Heart right ventricle (tissue), 16 donors: ENCODE data around the gene GPATCH2L. TPM values are rescaled to one million over a fixed set of nuclear protein-coding genes. Genes with fewer than 3 reads are reported as not detected.

Experiments
- ATAC-seq, 8 donors: fragments of 200-7000 bp; cut with Tn5 transposase; one replicate each; pipeline ENCODE4 v1.9.1; 2020; ENCODE audit warnings: mild to moderate bottlenecking in 8 of 8, moderate library complexity in 8 of 8, moderate number of reproducible peaks in 1 of 8
- DNase-seq, 2 donors: peaks; one replicate each; pipeline ENCODE4 v3.0.0-alpha.2; 2020
- H3K27ac ChIP-seq, 10 donors: fragments of 200-600 bp; sonication (generic) in 2 of 10; one replicate each; pipeline versions ENCODE4 v1.5.0 to v1.8.0; 2020 to 2022; ENCODE audit warnings: mild to moderate bottlenecking in 3 of 10
- H3K27me3 ChIP-seq, 7 donors: fragments of 200-600 bp; one replicate each; pipeline ENCODE4 v1.8.0; 2021 to 2022; ENCODE audit warnings: mild to moderate bottlenecking in 2 of 7
- H3K36me3 ChIP-seq, 9 donors: fragments of 200-600 bp; sonication (generic) in 1 of 9; one replicate each; pipeline versions ENCODE4 v1.5.0 to v1.8.0; 2020 to 2022; ENCODE audit warnings: mild to moderate bottlenecking in 2 of 9
- H3K4me1 ChIP-seq, 9 donors: fragments of 200-600 bp; sonication (generic) in 1 of 9; one replicate each; pipeline versions ENCODE4 v1.5.0 to v1.8.0; 2020 to 2022; ENCODE audit warnings: mild to moderate bottlenecking in 4 of 9
- H3K4me3 ChIP-seq, 10 donors: fragments of 200-600 bp; sonication (generic) in 2 of 10; one replicate each; pipeline versions ENCODE4 v1.5.0 to v1.8.0; 2020 to 2022; ENCODE audit warnings: mild to moderate bottlenecking in 7 of 10, moderate library complexity in 2 of 10
- H3K9me3 ChIP-seq, 11 donors: fragments of 200-600 bp in 10 of 11; sonication (generic) in 2 of 11; one replicate each; pipeline versions ENCODE4 v1.5.0 to v1.8.0; 2013 to 2022; ENCODE audit warnings: mild to moderate bottlenecking in 2 of 11, control low read depth in 1 of 11, moderate library complexity in 1 of 11
- CTCF ChIP-seq, 9 donors: fragments of 200-600 bp; sonication (generic) in 2 of 9; IDR thresholded peaks; one replicate each; pipeline versions ENCODE4 v1.5.0 to v1.8.0; 2021 to 2022; ENCODE audit warnings: antibody characterized with exemption in 9 of 9, mild to moderate bottlenecking in 5 of 9, moderate library complexity in 1 of 9
- WGBS, 2 donors: extraction: QIAGEN DNeasy Blood & Tissue Kit; methylation state at CpG; one replicate each; pipeline ENCODE4 v1.1.7; 2013; ENCODE audit warnings: inconsistent platforms in 1 of 2; 5-methylcytosine and 5-hydroxymethylcytosine counted together
- intact Hi-C, 10 donors: fragments of 100-400 bp; cut with DNase I; formaldehyde crosslinking; loops; one replicate each; pipeline versions ENCODE4 v1.11.1 to v1.14.2; 2022
- polyA plus RNA-seq, 2 donors: library from polyadenylated mRNA; stranded (reverse); fragments of 200-250 nt; gene quantifications; one replicate each; pipeline ENCODE4 v1.2.3, GENCODE V29; 2013
- total RNA-seq, 10 donors: library from RNA; stranded (reverse); fragmentation: NEBNext Ultra II Directional in 3 of 10; extraction: Animal tissue kit (Norgen Biotek cat#: 25700) in 3 of 10; gene quantifications; one replicate each; pipeline versions ENCODE4 v1.2.1 to v1.2.4, GENCODE V29; 2021 to 2023
- donor health status: Arrhythmogenic right ventricular cardiomyopathy.
- donor health status: ischemic (EF 13 %, LVEDD 7.1; RV severe dilation, severe dysfunction).
- donor health status: healthy with polysubstance abuse.
- donor health status: DM: no; HTN: yes; CAD: no.
- donor health status: DM: no; HTN: no; CAD: no.
- donor health status: ischemic (EF 25% LVEDD 6.9; RV normal size, moderate dysfunction).
- donor health status: ischemic (EF 25% LVEDD 5.7; RV mildly dilated, moderate dysfunction).
- donor health status: healthy.
- donor health status: DM: yes; HTN: yes; CAD: no.
- donor health status: Ischemic cardiomyopathy.
- donor health status: ischemic (EF 35%, LVEDD 5.7; RV mildly dilated, moderate dysfunction).
- donor health status: nonischemic (EF 11% LVEDD 7.7; RV severe dilation, severe dysfunction).
- donor health status: DM: yes; HTN: yes; CAD: no.
- donor health status: PGD.
- donor health status: ischemic (EF 29% LVEDD 5.4; RV normal size, mild dysfunction).
- donor health status: nonischemic (EF 23%, LVEDD 6.1; RV moderate dilation, normal function).

Gene GPATCH2L
- total and polyA plus RNA-seq, 12 donors: 4.6 to 27.9 (median 24.6) TPM

- DNase-seq (no peak), ATAC-seq (peak; percentile 50 to 95 (median 86))
- Histone ChIP-seq H3K4me3 (no peak overlapping the region), H3K36me3 (peaks cover 0 to 54% (median 27%) of the 10 kb centered on the region in 9 donors), H3K27me3 (no peaks in the 10 kb centered on the region), H3K27ac (peak overlapping the region in 7 of 10 donors; percentile 11 to 77 (median 49)), H3K9me3 (no peaks in the 10 kb centered on the region), H3K4me1 (peaks cover 4 to 41% (median 16%) of the 10 kb centered on the region in 9 donors)
- 58 to 65% methylated on average over 8 of the region's 8 CpGs for WGBS, 2 donors
- no peak for TF ChIP-seq CTCF (IDR thresholded peaks at IDR 0.05)
- intact Hi-C loops: loop anchor here in 1 of 10 donors (10.0 kb wide), 1 partner anchor 101 kb away; no protein-coding TSS in a partner anchor
These were observed 12.1 kb downstream of the GPATCH2L start for GRCh38 chr14:76163668-76164363.

DNA sequence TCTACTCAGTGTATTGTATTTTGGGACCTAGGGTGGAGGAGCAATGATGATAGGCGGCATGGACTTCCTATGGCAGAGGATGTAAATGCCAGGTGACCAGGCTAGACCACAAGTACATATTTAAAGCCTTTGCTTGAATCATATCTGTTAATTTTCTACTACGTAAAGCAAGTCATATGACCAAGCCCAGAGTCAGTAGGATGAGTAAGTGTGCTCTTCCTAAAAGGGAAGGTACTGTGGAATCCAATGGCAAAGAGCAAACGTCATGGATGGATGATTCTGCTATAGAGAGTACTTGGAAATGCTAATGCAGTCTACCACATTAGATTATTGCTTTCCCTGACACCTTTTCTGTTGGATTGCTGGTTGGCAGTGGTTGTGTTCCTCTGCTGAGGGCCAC lies 16.8 kb downstream of the GPATCH2L start:
- TF ChIP-seq CTCF (IDR thresholded peaks at IDR 0.05): no peak
- DNase-seq: no peak
- intact Hi-C loops: loop anchor here in 1 of 10 donors (10.0 kb wide), 1 partner anchor 96 kb away; no protein-coding TSS in a partner anchor
- 85 to 90% methylated on average over 3 of the region's 3 CpGs for WGBS, 2 donors
- Histone ChIP-seq H3K4me3 (no peak overlapping the region), H3K27me3 (no peaks in the 10 kb centered on the region), H3K9me3 (no peaks in the 10 kb centered on the region), H3K36me3 (peaks cover 0 to 73% (median 28%) of the 10 kb centered on the region in 9 donors), H3K4me1 (peaks cover under 1 to 22% (median 8%) of the 10 kb centered on the region in 9 donors), H3K27ac (no peak overlapping the region)
- ATAC-seq: no peak

- ATAC-seq (no peak), DNase-seq (no peak)
- 92 to 96% methylated on average over 3 of the region's 3 CpGs for WGBS, 2 donors
- Histone ChIP-seq H3K9me3 (no peaks in the 10 kb centered on the region), H3K4me1 (peaks cover 0 to 9% (median 3%) of the 10 kb centered on the region in 9 donors), H3K27ac (no peak overlapping the region), H3K27me3 (no peaks in the 10 kb centered on the region), H3K4me3 (no peak overlapping the region), H3K36me3 (peaks cover 0 to 85% (median 28%) of the 10 kb centered on the region in 9 donors)
- intact Hi-C loops: loop anchor here in 1 of 10 donors (10.0 kb wide), 1 partner anchor 95 kb away; no protein-coding TSS in a partner anchor
- no peak for TF ChIP-seq CTCF (IDR thresholded peaks at IDR 0.05)
These were observed 18.1 kb downstream of the GPATCH2L start for GRCh38 chr14:76169776-76170175.

- peaks cover 0 to 100% (median 27%) of the 10 kb centered on the region in 9 donors for H3K36me3 ChIP-seq
- no peaks in the 10 kb centered on the region for H3K27me3 ChIP-seq
- H3K27ac ChIP-seq: no peak overlapping the region
- TF ChIP-seq CTCF (IDR thresholded peaks at IDR 0.05): no peak
- DNase-seq (no peak), ATAC-seq (no peak)
- no peaks in the 10 kb centered on the region for H3K9me3 ChIP-seq
- no peak overlapping the region for H3K4me3 ChIP-seq
- WGBS, 2 donors: 97% methylated on average over 2 of the region's 2 CpGs
- intact Hi-C loops: no loop called here
- no peaks in the 10 kb centered on the region for H3K4me1 ChIP-seq
These were observed 23.3 kb downstream of the GPATCH2L start for GRCh38 chr14:76174982-76175381.
